CD4-positive, alpha-beta T cell treated with Interleukin-12 subunit alpha and Interleukin-12 subunit beta, for 1 hour (primary cell): Measurements from ENCODE around the gene C14orf119.
"Not testable (repeated sequence)": the region's sequence is repeated elsewhere in the genome, so short reads cannot be mapped to it uniquely, and the experiment has no call there.

Experiments
- DNase-seq: peaks from one replicate; pipeline ENCODE4 v3.0.0-alpha.2; 2020

Gene C14orf119

GRCh38 chr14:23091294-23092225, 3.7 kb upstream of the C14orf119 start:
- no peak for DNase-seq

GRCh38 chr14:23093104-23093503, 2.2 kb upstream of the C14orf119 start:
- DNase-seq = no peak

GRCh38 chr14:23093526-23093925, 1.8 kb upstream of the C14orf119 start:
- no peak for DNase-seq

- DNase-seq = no peak
Observed at GRCh38 chr14:23093991-23094665, 1.2 kb upstream of the C14orf119 start.

- DNase-seq = peak; percentile 82
Observed at GRCh38 chr14:23094666-23095195, 574 bp upstream of the C14orf119 start, which contains the start of gene ACIN1. Gene ACIN1 (minus strand): TSS chr14:23095136. CDS start chr14:23095112, 24 bp downstream.

- DNase-seq = no peak
Observed at GRCh38 chr14:23097786-23098185, 2.5 kb downstream of the C14orf119 start.

- no peak for DNase-seq
Observed at GRCh38 chr14:23099212-23099861, 4.0 kb downstream of the C14orf119 start.

GRCh38 chr14:23101213-23101970, 6.1 kb downstream of the C14orf119 start:
- no peak for DNase-seq

- no peak for DNase-seq
Observed at GRCh38 chr14:23101986-23102625, 6.8 kb downstream of the C14orf119 start.

- no peak for DNase-seq
Observed at GRCh38 chr14:23102801-23103200, 7.5 kb downstream of the C14orf119 start.

GRCh38 chr14:23103581-23103980, 8.3 kb downstream of the C14orf119 start:
- no peak for DNase-seq

- DNase-seq = no peak
Observed at GRCh38 chr14:23104070-23104590, 8.8 kb downstream of the C14orf119 start.

GRCh38 chr14:23104591-23105347, 9.5 kb downstream of the C14orf119 start, which contains the start of gene CIROP:
Gene CIROP (minus strand): TSS chr14:23104989. CDS start chr14:23104920, 69 bp downstream.
- DNase-seq = no peak

- DNase-seq = no peak
Observed at GRCh38 chr14:23105348-23105824, 10.1 kb downstream of the C14orf119 start.

GRCh38 chr14:23106747-23107045, 11.4 kb downstream of the C14orf119 start:
- no peak for DNase-seq

- not testable (repeated sequence) for DNase-seq
Observed at GRCh38 chr14:23107620-23108019, 12.3 kb downstream of the C14orf119 start.

- not testable (repeated sequence) for DNase-seq
Observed at GRCh38 chr14:23108169-23108568, 12.9 kb downstream of the C14orf119 start.

GRCh38 chr14:23109769-23110168, 14.5 kb downstream of the C14orf119 start:
- DNase-seq = no peak

GRCh38 chr14:23110579-23111365, 15.5 kb downstream of the C14orf119 start:
- DNase-seq = no peak
